Liver (tissue), 9 donors: ENCODE data around the gene ZSWIM8. TPM values are rescaled to one million over a fixed set of nuclear protein-coding genes. Genes with fewer than 3 reads are reported as not detected.

Experiments used
- DNase-seq: peaks from one replicate; pipeline ENCODE4 v3.0.0-alpha.2; 2017; ENCODE audit warnings: low spot score
- H3K27ac ChIP-seq, 2 donors: one replicate each; pipeline ENCODE4 v1.7.0; 2013; ENCODE audit warnings: inconsistent platforms in 2 of 2, low read length in 2 of 2, control low read depth in 1 of 2, low read depth in 1 of 2, mild to moderate bottlenecking in 1 of 2
- H3K27me3 ChIP-seq, 4 donors: one replicate each; pipeline versions ENCODE4 v1.6.1 to v1.7.0; 2013; ENCODE audit warnings: low read length in 3 of 4, inconsistent platforms in 1 of 4, mild to moderate bottlenecking in 1 of 4, moderate library complexity in 1 of 4; ENCODE audit not compliant: control insufficient read depth in 4 of 4, insufficient read depth in 4 of 4
- H3K36me3 ChIP-seq, 4 donors: one replicate each; pipeline versions ENCODE4 v1.6.1 to v1.7.0; 2013; ENCODE audit warnings: low read length in 3 of 4, mild to moderate bottlenecking in 3 of 4, low read depth in 1 of 4, moderate library complexity in 1 of 4; ENCODE audit not compliant: control insufficient read depth in 4 of 4, insufficient read depth in 3 of 4
- H3K4me1 ChIP-seq, 4 donors: one replicate each; pipeline versions ENCODE4 v1.6.1 to v1.7.0; 2013; ENCODE audit warnings: low read length in 3 of 4, mild to moderate bottlenecking in 3 of 4, moderate library complexity in 1 of 4; ENCODE audit not compliant: control insufficient read depth in 4 of 4, insufficient read depth in 4 of 4
- H3K4me3 ChIP-seq, 3 donors: one replicate each; pipeline versions ENCODE4 v1.6.1 to v1.7.0; 2013; ENCODE audit warnings: low read length in 3 of 3, control low read depth in 1 of 3, low read depth in 1 of 3, mild to moderate bottlenecking in 1 of 3
- H3K9ac ChIP-seq, 2 donors: one replicate each; pipeline ENCODE4 v1.7.0; 2013; ENCODE audit warnings: low read length in 2 of 2, mild to moderate bottlenecking in 2 of 2, moderate library complexity in 2 of 2, control low read depth in 1 of 2, low read depth in 1 of 2
- H3K9me3 ChIP-seq, 4 donors: one replicate each; pipeline versions ENCODE4 v1.6.1 to v1.7.0; 2013; ENCODE audit warnings: low read length in 3 of 4; ENCODE audit not compliant: control insufficient read depth in 4 of 4
- ATF3 ChIP-seq: IDR thresholded peaks from 2 replicates; pipeline ENCODE4 v1.6.1; 2016; ENCODE audit warnings: antibody characterized with exemption
- CTCF ChIP-seq: fragments of 150-350 bp; IDR thresholded peaks from 2 replicates; pipeline ENCODE4 v1.5.1; 2017; ENCODE audit warnings: improper control_type of control experiment, low read depth, low read length; ENCODE audit not compliant: missing input control
- FOXA1 ChIP-seq: IDR thresholded peaks from 2 replicates; pipeline ENCODE4 v1.6.1; 2016; ENCODE audit warnings: antibody characterized with exemption
- GABPA ChIP-seq, 2 donors: IDR thresholded peaks in 1 of 2; conservative IDR thresholded peaks in 1 of 2; 2 replicates each; pipeline ENCODE4 v1.6.1; 2016; ENCODE audit warnings: antibody characterized with exemption in 2 of 2, mild to moderate bottlenecking in 1 of 2, moderate library complexity in 1 of 2
- HNF4A ChIP-seq, 2 donors: conservative IDR thresholded peaks; 2 replicates each; pipeline ENCODE4 v1.6.1; 2016; ENCODE audit warnings: antibody characterized with exemption in 2 of 2, mild to moderate bottlenecking in 2 of 2
- JUND ChIP-seq, 2 donors: IDR thresholded peaks; 2 replicates each; pipeline ENCODE4 v1.6.1; 2016; ENCODE audit warnings: antibody characterized with exemption in 2 of 2
- MAX ChIP-seq: IDR thresholded peaks from 2 replicates; pipeline ENCODE4 v1.6.1; 2016; ENCODE audit warnings: antibody characterized with exemption
- NR2F2 ChIP-seq: IDR thresholded peaks from 2 replicates; pipeline ENCODE4 v1.6.1; 2016; ENCODE audit warnings: antibody characterized with exemption
- RAD21 ChIP-seq, 2 donors: IDR thresholded peaks; 2 replicates each; pipeline ENCODE4 v1.6.1; 2016; ENCODE audit warnings: antibody characterized with exemption in 2 of 2, mild to moderate bottlenecking in 2 of 2
- REST ChIP-seq: IDR thresholded peaks from 2 replicates; pipeline ENCODE4 v1.6.1; 2016; ENCODE audit warnings: antibody characterized with exemption, mild to moderate bottlenecking
- TAF1 ChIP-seq: conservative IDR thresholded peaks from 2 replicates; pipeline ENCODE4 v1.6.1; 2016; ENCODE audit warnings: antibody characterized with exemption, mild to moderate bottlenecking
- YY1 ChIP-seq: IDR thresholded peaks from 2 replicates; pipeline ENCODE4 v1.6.1; 2016; ENCODE audit warnings: antibody characterized with exemption, mild to moderate bottlenecking
- WGBS: extraction: QIAGEN DNeasy Blood & Tissue Kit; methylation state at CpG from one replicate; pipeline ENCODE4 v1.1.7; 2013; 5-methylcytosine and 5-hydroxymethylcytosine counted together
- polyA plus RNA-seq, 2 donors: library from polyadenylated mRNA; stranded (reverse) in 1 of 2; unstranded in 1 of 2; fragments of 200-250 nt in 1 of 2; fragments of >200 nt in 1 of 2; fragmentation: Nextera tagmentation in 1 of 2; extraction: Ambion mirVana in 1 of 2; gene quantifications; one replicate each; pipeline versions ENCODE4 v1.2.1 to v1.2.3, GENCODE V29; 2013 to 2015
- total RNA-seq, 2 donors: library from RNA; depleted of rRNA; stranded (reverse); fragments of >200 nt; gene quantifications; one replicate each; pipeline ENCODE4 v1.2.3, GENCODE V29; 2014
- donor health status: healthy.
- donor health status: healthy.
- donor health status: healthy.
- donor health status: healthy.
- donor health status: healthy.

Gene ZSWIM8
- total and polyA plus RNA-seq, 4 donors, result 33.3 to 66.2 (median 44.4) TPM

GRCh38 chr10:73765066-73765465, 20.3 kb upstream of the ZSWIM8 start:
- Histone ChIP-seq H3K9ac (no peak overlapping the region), H3K9me3 (no peaks in the 10 kb centered on the region), H3K27me3 (no peaks in the 10 kb centered on the region), H3K4me1 (no peaks in the 10 kb centered on the region), H3K27ac (no peak overlapping the region), H3K36me3 (peaks cover 35 to 94% (median 79%) of the 10 kb centered on the region in 4 donors), H3K4me3 (no peak overlapping the region)
- no peak for TF ChIP-seq REST
- TF ChIP-seq MAX, result no peak
- TF ChIP-seq RAD21 (IDR thresholded peaks at IDR 0.05), result no peak
- DNase-seq, result no peak
- 91% methylated on average over 6 of the region's 6 CpGs for WGBS

GRCh38 chr10:73768881-73769280, 16.5 kb upstream of the ZSWIM8 start:
- Histone ChIP-seq H3K9me3 (no peaks in the 10 kb centered on the region), H3K27me3 (no peaks in the 10 kb centered on the region), H3K36me3 (peaks cover 22 to 71% (median 57%) of the 10 kb centered on the region in 4 donors), H3K4me1 (peaks cover 6 to 20% (median 14%) of the 10 kb centered on the region in 4 donors), H3K4me3 (no peak overlapping the region), H3K9ac (no peak overlapping the region), H3K27ac (no peak overlapping the region)
- no peak for TF ChIP-seq RAD21 (IDR thresholded peaks at IDR 0.05)
- TF ChIP-seq CTCF, result no peak
- no peak for TF ChIP-seq NR2F2
- TF ChIP-seq GABPA (IDR thresholded peaks at IDR 0.05 in 1 of 2, conservative IDR thresholded peaks at IDR 0.05 in 1 of 2), result no peak
- no peak for DNase-seq
- 89% methylated on average over 11 of the region's 11 CpGs for WGBS

- TF ChIP-seq MAX (no peak), JUND (IDR thresholded peaks at IDR 0.05) (no peak), HNF4A (conservative IDR thresholded peaks at IDR 0.05) (no peak), GABPA (IDR thresholded peaks at IDR 0.05 in 1 of 2, conservative IDR thresholded peaks at IDR 0.05 in 1 of 2) (no peak), YY1 (no peak), FOXA1 (no peak), TAF1 (no peak), ATF3 (no peak)
- WGBS, result 95% methylated on average over 5 of the region's 5 CpGs
- Histone ChIP-seq H3K36me3 (peaks cover 21 to 68% (median 54%) of the 10 kb centered on the region in 4 donors), H3K27ac (no peak overlapping the region), H3K9me3 (no peaks in the 10 kb centered on the region), H3K9ac (no peak overlapping the region), H3K4me1 (peaks cover 6 to 24% (median 18%) of the 10 kb centered on the region in 4 donors), H3K4me3 (no peak overlapping the region), H3K27me3 (no peaks in the 10 kb centered on the region)
- no peak for DNase-seq
Measured at GRCh38 chr10:73769396-73769795, 16.0 kb upstream of the ZSWIM8 start.
